ENCODE results near the gene PARVG.

The PARVG gene

GRCh38 chr22:44242946-44243724, 62.4 kb downstream of the PARVG start:
- no peak for DNase-seq (ENCODE audit: low spot score)

- DNase-seq (ENCODE audit: low spot score) = no peak
Observed at GRCh38 chr22:44243761-44244160, 63.0 kb downstream of the PARVG start.

- DNase-seq (ENCODE audit: low spot score) = no peak
Observed at GRCh38 chr22:44244265-44244822, 63.6 kb downstream of the PARVG start.

GRCh38 chr22:44245438-44245837, 64.7 kb downstream of the PARVG start:
- DNase-seq (ENCODE audit: low spot score) = no peak

GRCh38 chr22:44245867-44246266, 65.1 kb downstream of the PARVG start:
- no peak for DNase-seq (ENCODE audit: low spot score)

GRCh38 chr22:44246615-44247326, 66.0 kb downstream of the PARVG start:
- DNase-seq (ENCODE audit: low spot score) = no peak

- no peak for DNase-seq (ENCODE audit: low spot score)
Observed at GRCh38 chr22:44247346-44247745, 66.6 kb downstream of the PARVG start.

- no peak for DNase-seq (ENCODE audit: low spot score)
Observed at GRCh38 chr22:44247923-44248892, 67.5 kb downstream of the PARVG start.

GRCh38 chr22:44248926-44249325, 68.2 kb downstream of the PARVG start:
- no peak for DNase-seq (ENCODE audit: low spot score)

GRCh38 chr22:44249376-44250147, 68.8 kb downstream of the PARVG start:
- DNase-seq (ENCODE audit: low spot score) = no peak

- no peak for DNase-seq (ENCODE audit: low spot score)
Observed at GRCh38 chr22:44254811-44255210, 74.1 kb downstream of the PARVG start.

GRCh38 chr22:44256085-44256484, 75.4 kb downstream of the PARVG start:
- DNase-seq (ENCODE audit: low spot score) = no peak

GRCh38 chr22:44256556-44257485, 76.1 kb downstream of the PARVG start:
- no peak for DNase-seq (ENCODE audit: low spot score)
